IPS-18a (cell line): ENCODE measurements around the gene RAD21L1.

Source experiments
- H3K27ac ChIP-seq: one replicate; pipeline ENCODE4 v1.5.1; 2013; ENCODE audit warnings: low read length
- H3K27me3 ChIP-seq: one replicate; pipeline ENCODE4 v1.6.1; 2013; ENCODE audit warnings: mild to moderate bottlenecking, low read length; ENCODE audit not compliant: control insufficient read depth, insufficient read depth
- H3K36me3 ChIP-seq: one replicate; pipeline ENCODE4 v1.6.1; 2013; ENCODE audit warnings: low read depth, low read length; ENCODE audit not compliant: control insufficient read depth
- H3K4me1 ChIP-seq: one replicate; pipeline ENCODE4 v1.6.1; 2013; ENCODE audit warnings: low read depth, low read length; ENCODE audit not compliant: control insufficient read depth
- H3K4me3 ChIP-seq: one replicate; pipeline ENCODE4 v1.5.1; 2013; ENCODE audit warnings: low read length
- H3K9ac ChIP-seq: one replicate; pipeline ENCODE4 v1.6.1; 2013; ENCODE audit warnings: mild to moderate bottlenecking, low read length, moderate library complexity
- H3K9me3 ChIP-seq: one replicate; pipeline ENCODE4 v1.6.1; 2013; ENCODE audit warnings: low read depth, low read length; ENCODE audit not compliant: control insufficient read depth

RAD21L1 gene

GRCh38 chr20:1225783-1226654, at the start of gene RAD21L1:
RAD21L1 (plus strand) TSS chr20:1226044; CDS start chr20:1228454, 2,410 bp downstream.
- no peak within 1 kb of the TSS for H3K27ac ChIP-seq

GRCh38 chr20:1177680-1178079, 48.2 kb upstream of the RAD21L1 start:
- Histone ChIP-seq H3K9ac (no peak overlapping the region), H3K36me3 (peaks cover 4% of the 10 kb centered on the region), H3K27me3 (peaks cover 3% of the 10 kb centered on the region), H3K9me3 (no peaks in the 10 kb centered on the region), H3K4me1 (peaks cover 5% of the 10 kb centered on the region), H3K27ac (no peak overlapping the region), H3K4me3 (no peak overlapping the region)

More at GRCh38 chr20:1225783-1226654, at the start of gene RAD21L1:
- Histone ChIP-seq H3K27me3 (peaks cover 38% of the 10 kb centered on the region), H3K4me1 (no peaks in the 10 kb centered on the region), H3K4me3 (peak within 1 kb of the TSS; percentile 69), H3K9me3 (no peaks in the 10 kb centered on the region), H3K9ac (peak within 1 kb of the TSS; percentile 50), H3K36me3 (no peaks in the 10 kb centered on the region)

- Histone ChIP-seq H3K36me3 (peaks cover 4% of the 10 kb centered on the region), H3K27ac (no peak overlapping the region), H3K9ac (no peak overlapping the region), H3K9me3 (no peaks in the 10 kb centered on the region), H3K4me3 (no peak overlapping the region), H3K27me3 (peaks cover 8% of the 10 kb centered on the region), H3K4me1 (peaks cover 5% of the 10 kb centered on the region)
These were observed 47.7 kb upstream of the RAD21L1 start for GRCh38 chr20:1178103-1178502.

- no peak overlapping the region for H3K9ac ChIP-seq
- H3K4me3 ChIP-seq, result no peak overlapping the region
- H3K36me3 ChIP-seq, result peaks cover 4% of the 10 kb centered on the region
- no peaks in the 10 kb centered on the region for H3K9me3 ChIP-seq
- H3K4me1 ChIP-seq, result peaks cover 5% of the 10 kb centered on the region
- no peak overlapping the region for H3K27ac ChIP-seq
- H3K27me3 ChIP-seq, result peaks cover 13% of the 10 kb centered on the region
These were observed 47.2 kb upstream of the RAD21L1 start for GRCh38 chr20:1178623-1179022.

GRCh38 chr20:1180949-1181348, 44.9 kb upstream of the RAD21L1 start:
- Histone ChIP-seq H3K9ac (no peak overlapping the region), H3K27ac (no peak overlapping the region), H3K27me3 (peaks cover 27% of the 10 kb centered on the region), H3K36me3 (peaks cover 2% of the 10 kb centered on the region), H3K9me3 (no peaks in the 10 kb centered on the region), H3K4me3 (no peak overlapping the region), H3K4me1 (peaks cover 5% of the 10 kb centered on the region)

- H3K9ac ChIP-seq, result no peak overlapping the region
- H3K27ac ChIP-seq, result no peak overlapping the region
- H3K4me1 ChIP-seq, result peaks cover 5% of the 10 kb centered on the region
- H3K36me3 ChIP-seq, result no peaks in the 10 kb centered on the region
- no peak overlapping the region for H3K4me3 ChIP-seq
- H3K27me3 ChIP-seq, result peaks cover 37% of the 10 kb centered on the region
- H3K9me3 ChIP-seq, result no peaks in the 10 kb centered on the region
These were observed 43.7 kb upstream of the RAD21L1 start for GRCh38 chr20:1182106-1182505.

- Histone ChIP-seq H3K9ac (no peak overlapping the region), H3K36me3 (no peaks in the 10 kb centered on the region), H3K4me1 (peaks cover 12% of the 10 kb centered on the region), H3K9me3 (no peaks in the 10 kb centered on the region), H3K27me3 (peaks cover 37% of the 10 kb centered on the region), H3K27ac (no peak overlapping the region), H3K4me3 (no peak overlapping the region)
These were observed 42.7 kb upstream of the RAD21L1 start for GRCh38 chr20:1183153-1183552.

- peaks cover 37% of the 10 kb centered on the region for H3K27me3 ChIP-seq
- no peak overlapping the region for H3K27ac ChIP-seq
- peaks cover 12% of the 10 kb centered on the region for H3K4me1 ChIP-seq
- H3K36me3 ChIP-seq, result no peaks in the 10 kb centered on the region
- peak overlapping the region; percentile 51 for H3K4me3 ChIP-seq
- no peak overlapping the region for H3K9ac ChIP-seq
- H3K9me3 ChIP-seq, result no peaks in the 10 kb centered on the region
These were observed 41.6 kb upstream of the RAD21L1 start for GRCh38 chr20:1184260-1184637.

GRCh38 chr20:1184638-1185315, 41.1 kb upstream of the RAD21L1 start, which contains the start of gene TMEM74B:
TMEM74B (minus strand) TSS chr20:1184981; CDS start chr20:1183801, 1,180 bp downstream.
- Histone ChIP-seq H3K36me3 (no peaks in the 10 kb centered on the region), H3K9me3 (no peaks in the 10 kb centered on the region), H3K4me1 (peaks cover 12% of the 10 kb centered on the region), H3K4me3 (peak within 1 kb of the TSS; percentile 51), H3K27me3 (peaks cover 37% of the 10 kb centered on the region), H3K27ac (no peak within 1 kb of the TSS), H3K9ac (no peak within 1 kb of the TSS)

- peaks cover 37% of the 10 kb centered on the region for H3K27me3 ChIP-seq
- H3K9me3 ChIP-seq, result no peaks in the 10 kb centered on the region
- peak overlapping the region; percentile 51 for H3K4me3 ChIP-seq
- H3K9ac ChIP-seq, result no peak overlapping the region
- no peaks in the 10 kb centered on the region for H3K36me3 ChIP-seq
- H3K27ac ChIP-seq, result no peak overlapping the region
- peaks cover 12% of the 10 kb centered on the region for H3K4me1 ChIP-seq
These were observed 40.5 kb upstream of the RAD21L1 start for GRCh38 chr20:1185316-1185741.

- Histone ChIP-seq H3K27ac (no peak overlapping the region), H3K36me3 (no peaks in the 10 kb centered on the region), H3K9ac (no peak overlapping the region), H3K4me3 (no peak overlapping the region), H3K4me1 (peaks cover 12% of the 10 kb centered on the region), H3K27me3 (peaks cover 37% of the 10 kb centered on the region), H3K9me3 (no peaks in the 10 kb centered on the region)
These were observed 40.0 kb upstream of the RAD21L1 start for GRCh38 chr20:1185790-1186334.
